Tibial nerve (tissue), 4 donors: ENCODE measurements around the gene DIP2C. TPM values are rescaled to one million over a fixed set of nuclear protein-coding genes. Genes with fewer than 3 reads are reported as not detected.
"Not testable (repeated sequence)": the region's sequence is repeated elsewhere in the genome, so short reads cannot be mapped to it uniquely, and the experiment has no call there.

Experiments
- DNase-seq, 2 donors: peaks; one replicate each; pipeline ENCODE4 v3.0.0-alpha.2; 2019; ENCODE audit warnings: low spot score in 2 of 2
- H3K27ac ChIP-seq, 4 donors: fragments of 200-600 bp; sonication (generic) in 3 of 4; one replicate each; pipeline ENCODE4 v1.5.1; 2017 to 2019; ENCODE audit warnings: mild to moderate bottlenecking in 1 of 4
- H3K27me3 ChIP-seq, 2 donors: fragments of 200-600 bp; sonication (generic) in 1 of 2; one replicate each; pipeline versions ENCODE4 v1.5.1 to v1.6.0; 2017 to 2019
- H3K36me3 ChIP-seq, 3 donors: fragments of 200-600 bp; sonication (generic); one replicate each; pipeline ENCODE4 v1.5.1; 2018 to 2019
- H3K4me1 ChIP-seq, 4 donors: fragments of 200-600 bp; sonication (generic) in 3 of 4; one replicate each; pipeline ENCODE4 v1.5.1; 2017 to 2019
- H3K4me3 ChIP-seq, 4 donors: fragments of 200-600 bp; sonication (generic) in 3 of 4; one replicate each; pipeline ENCODE4 v1.5.1; 2017 to 2019; ENCODE audit warnings: mild to moderate bottlenecking in 1 of 4, moderate library complexity in 1 of 4
- H3K9me3 ChIP-seq, 4 donors: fragments of 200-600 bp; sonication (generic) in 3 of 4; one replicate each; pipeline ENCODE4 v1.5.1; 2017 to 2019
- EP300 ChIP-seq, 2 donors: sonication (generic); formaldehyde crosslinking; IDR thresholded peaks; one replicate each; pipeline ENCODE4 v1.6.1; 2017; ENCODE audit warnings: antibody characterized with exemption in 2 of 2, mild to moderate bottlenecking in 1 of 2
- POLR2A ChIP-seq, 2 donors: fragments of 450-650 bp; IDR thresholded peaks; one replicate each; pipeline ENCODE4 v1.6.1; 2017; ENCODE audit warnings: antibody characterized with exemption in 2 of 2, mild to moderate bottlenecking in 2 of 2, moderate library complexity in 2 of 2
- WGBS, 2 donors: methylation state at CpG; one replicate each; pipeline ENCODE4 v1.1.5; 2018; 5-methylcytosine and 5-hydroxymethylcytosine counted together
- total RNA-seq, 4 donors: library from RNA; depleted of rRNA; stranded (reverse); fragments of >200 nt; gene quantifications; one replicate each; pipeline ENCODE4 v1.1.0, GENCODE V29; 2016
- TF ChIP-seq, protein P1 (sequence below), 5 experiments: fragments of 200-600 bp in 3 of 5; fragments of 450-650 bp in 2 of 5; sonication (generic) in 3 of 5; IDR thresholded peaks; one replicate each; pipeline ENCODE4 v1.5.1; 2016 to 2019; ENCODE audit warnings: antibody characterized with exemption in 5 of 5, mild to moderate bottlenecking in 3 of 5, moderate library complexity in 2 of 5

The DIP2C gene
- total RNA-seq, 4 donors from 2014 or later = 31.4 to 46.5 (median 36.0) TPM

DNA sequence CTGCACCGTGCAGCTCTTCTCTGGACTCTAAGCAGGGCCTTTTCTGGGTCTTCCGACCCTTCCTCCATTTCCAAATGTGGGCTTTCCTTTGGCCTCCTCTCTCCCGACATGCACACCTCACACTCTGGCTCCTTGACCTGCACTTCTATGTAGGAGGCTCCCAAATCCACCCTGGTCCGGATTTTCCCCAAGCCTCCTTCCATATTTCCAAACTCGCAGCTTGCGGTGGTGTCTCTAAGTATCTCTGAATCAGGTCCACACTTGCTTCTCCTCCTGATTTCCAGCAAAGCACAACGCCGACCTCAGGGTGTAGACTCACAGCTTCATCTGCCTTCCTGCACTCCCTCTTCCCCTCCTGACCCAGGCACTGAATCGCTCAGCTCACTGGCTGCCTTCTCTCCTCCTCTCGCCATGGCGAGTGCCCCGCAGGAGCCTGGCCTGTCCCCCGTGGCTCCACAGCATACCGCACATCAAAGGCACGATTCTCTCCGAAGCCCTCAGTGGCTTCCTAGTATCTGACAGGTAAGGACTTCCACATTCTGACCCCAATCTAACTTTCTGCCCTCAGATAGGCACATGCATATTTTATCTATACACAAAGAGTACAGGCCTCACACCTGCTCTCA lies 27.8 kb downstream of the DIP2C start:
- Histone ChIP-seq H3K27ac (peak overlapping the region; percentile 64 to 86 (median 79)), H3K4me3 (no peak overlapping the region), H3K4me1 (peaks cover 0 to 63% (median 34%) of the 10 kb centered on the region in 4 donors), H3K36me3 (no peaks in the 10 kb centered on the region), H3K27me3 (no peaks in the 10 kb centered on the region), H3K9me3 (no peaks in the 10 kb centered on the region)
- no peak for DNase-seq
- no peak for TF ChIP-seq EP300 (IDR thresholded peaks at IDR 0.05)
- no peak for TF ChIP-seq POLR2A (IDR thresholded peaks at IDR 0.05)
- TF ChIP-seq, protein P1, sequence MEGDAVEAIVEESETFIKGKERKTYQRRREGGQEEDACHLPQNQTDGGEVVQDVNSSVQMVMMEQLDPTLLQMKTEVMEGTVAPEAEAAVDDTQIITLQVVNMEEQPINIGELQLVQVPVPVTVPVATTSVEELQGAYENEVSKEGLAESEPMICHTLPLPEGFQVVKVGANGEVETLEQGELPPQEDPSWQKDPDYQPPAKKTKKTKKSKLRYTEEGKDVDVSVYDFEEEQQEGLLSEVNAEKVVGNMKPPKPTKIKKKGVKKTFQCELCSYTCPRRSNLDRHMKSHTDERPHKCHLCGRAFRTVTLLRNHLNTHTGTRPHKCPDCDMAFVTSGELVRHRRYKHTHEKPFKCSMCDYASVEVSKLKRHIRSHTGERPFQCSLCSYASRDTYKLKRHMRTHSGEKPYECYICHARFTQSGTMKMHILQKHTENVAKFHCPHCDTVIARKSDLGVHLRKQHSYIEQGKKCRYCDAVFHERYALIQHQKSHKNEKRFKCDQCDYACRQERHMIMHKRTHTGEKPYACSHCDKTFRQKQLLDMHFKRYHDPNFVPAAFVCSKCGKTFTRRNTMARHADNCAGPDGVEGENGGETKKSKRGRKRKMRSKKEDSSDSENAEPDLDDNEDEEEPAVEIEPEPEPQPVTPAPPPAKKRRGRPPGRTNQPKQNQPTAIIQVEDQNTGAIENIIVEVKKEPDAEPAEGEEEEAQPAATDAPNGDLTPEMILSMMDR (IDR thresholded peaks at IDR 0.05) = no peak
- 77 to 78% methylated on average over 16 of the region's 16 CpGs for WGBS, 2 donors

DNA sequence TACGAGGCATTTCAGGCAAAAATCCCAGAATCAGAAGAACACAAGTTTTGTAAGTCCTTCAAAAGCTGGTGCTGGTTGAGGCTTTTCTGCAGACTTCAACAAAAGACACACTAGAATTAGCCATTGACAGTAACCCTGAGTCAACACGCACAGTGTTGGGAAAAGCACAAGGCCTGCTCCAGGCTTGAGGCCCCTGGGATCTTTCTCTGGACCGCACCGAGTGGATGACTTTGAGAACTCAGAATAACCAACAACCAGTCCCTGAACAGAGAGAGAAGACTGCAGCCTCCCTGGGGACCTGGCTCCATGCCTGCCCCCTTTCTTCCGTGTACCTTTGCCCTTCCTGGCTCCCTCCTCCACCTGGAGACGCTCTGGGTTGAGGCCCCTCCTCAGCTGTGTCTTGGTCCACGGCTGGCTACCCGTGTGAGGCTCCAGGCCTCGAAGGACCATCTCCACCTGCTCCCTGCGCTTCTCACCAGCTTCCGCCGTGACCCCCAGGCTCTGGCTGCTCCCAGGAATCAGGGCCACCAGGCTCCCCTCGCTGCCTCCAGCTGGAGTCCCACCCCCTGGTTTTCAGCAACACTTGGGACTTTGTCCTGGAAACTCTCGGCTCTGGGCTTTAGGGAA lies 28.4 kb downstream of the DIP2C start:
- TF ChIP-seq, protein P1 (IDR thresholded peaks at IDR 0.05) = no peak
- peak in 1 of 2 donors; percentile 39 for TF ChIP-seq EP300 (IDR thresholded peaks at IDR 0.05)
- Histone ChIP-seq H3K27ac (peak overlapping the region; percentile 64 to 86 (median 79)), H3K27me3 (no peaks in the 10 kb centered on the region), H3K36me3 (no peaks in the 10 kb centered on the region), H3K9me3 (no peaks in the 10 kb centered on the region), H3K4me3 (no peak overlapping the region), H3K4me1 (peaks cover 0 to 63% (median 34%) of the 10 kb centered on the region in 4 donors)
- 54 to 61% methylated on average over 14 of the region's 14 CpGs for WGBS, 2 donors
- DNase-seq = no peak

DNA sequence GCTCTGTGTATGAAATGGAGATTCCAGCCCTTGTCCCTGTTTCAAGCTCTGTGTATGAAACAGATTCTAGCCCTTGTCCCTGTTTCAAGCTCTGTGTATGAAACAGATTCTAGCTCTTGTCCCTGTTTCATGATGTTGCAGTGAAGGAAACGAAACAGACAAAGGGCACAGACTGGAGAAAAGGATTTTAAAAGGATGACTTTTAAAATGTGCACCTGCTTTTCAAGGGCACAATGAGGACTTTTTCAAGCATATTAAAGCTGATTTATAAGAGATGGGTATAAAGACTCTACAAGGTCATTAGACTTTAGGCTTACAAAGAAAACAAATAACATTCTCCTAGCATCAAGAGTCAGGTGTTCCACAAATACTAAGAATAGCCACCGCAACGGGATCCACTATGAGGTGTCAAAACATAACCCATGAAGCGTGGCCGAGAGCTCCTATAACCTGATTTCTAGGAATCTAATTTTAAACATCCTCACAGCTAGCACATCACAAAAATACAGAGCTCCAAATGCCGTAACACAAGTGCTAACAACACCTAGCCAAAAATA lies 29.0 kb downstream of the DIP2C start:
- Histone ChIP-seq H3K27me3 (no peaks in the 10 kb centered on the region), H3K9me3 (no peaks in the 10 kb centered on the region), H3K4me1 (peaks cover 0 to 63% (median 34%) of the 10 kb centered on the region in 4 donors), H3K27ac (peak overlapping the region; percentile 64 to 86 (median 79)), H3K4me3 (no peak overlapping the region), H3K36me3 (no peaks in the 10 kb centered on the region)
- DNase-seq = no peak
- 70 to 71% methylated on average over 6 of the region's 6 CpGs for WGBS, 2 donors
- TF ChIP-seq EP300 (IDR thresholded peaks at IDR 0.05) = no peak
- TF ChIP-seq POLR2A (IDR thresholded peaks at IDR 0.05) = no peak
- TF ChIP-seq, protein P1 (IDR thresholded peaks at IDR 0.05) = no peak

DNA sequence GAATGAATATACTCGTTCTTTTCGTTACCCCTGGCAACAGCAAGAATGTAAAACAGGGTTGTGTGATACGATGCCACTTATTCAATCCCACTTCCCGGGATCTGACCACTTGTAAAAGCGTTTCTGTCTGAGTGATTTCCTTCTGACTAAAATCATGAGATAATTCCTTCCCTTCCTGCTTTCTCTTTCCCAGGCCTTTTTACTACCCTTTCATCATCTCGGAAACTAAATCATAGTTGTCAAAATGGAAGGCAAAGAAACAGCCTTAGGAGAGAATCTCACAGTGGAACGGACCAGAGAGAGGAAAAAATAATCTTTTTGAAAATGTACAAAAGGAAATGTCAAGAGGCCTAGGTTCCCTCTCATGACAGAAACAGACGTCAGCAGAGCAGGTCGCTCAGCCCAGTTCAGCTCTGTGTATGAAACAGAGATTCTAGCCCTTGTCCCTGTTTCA lies 29.8 kb downstream of the DIP2C start:
- H3K4me1 ChIP-seq = peaks cover 0 to 71% (median 38%) of the 10 kb centered on the region in 4 donors
- TF ChIP-seq POLR2A (IDR thresholded peaks at IDR 0.05) = no peak
- 14 to 18% methylated on average over 9 of the region's 9 CpGs for WGBS, 2 donors
- H3K36me3 ChIP-seq = no peaks in the 10 kb centered on the region
- no peaks in the 10 kb centered on the region for H3K9me3 ChIP-seq
- DNase-seq = no peak
- no peaks in the 10 kb centered on the region for H3K27me3 ChIP-seq
- no peak overlapping the region for H3K4me3 ChIP-seq
- peak overlapping the region; percentile 64 to 86 (median 79) for H3K27ac ChIP-seq

DNA sequence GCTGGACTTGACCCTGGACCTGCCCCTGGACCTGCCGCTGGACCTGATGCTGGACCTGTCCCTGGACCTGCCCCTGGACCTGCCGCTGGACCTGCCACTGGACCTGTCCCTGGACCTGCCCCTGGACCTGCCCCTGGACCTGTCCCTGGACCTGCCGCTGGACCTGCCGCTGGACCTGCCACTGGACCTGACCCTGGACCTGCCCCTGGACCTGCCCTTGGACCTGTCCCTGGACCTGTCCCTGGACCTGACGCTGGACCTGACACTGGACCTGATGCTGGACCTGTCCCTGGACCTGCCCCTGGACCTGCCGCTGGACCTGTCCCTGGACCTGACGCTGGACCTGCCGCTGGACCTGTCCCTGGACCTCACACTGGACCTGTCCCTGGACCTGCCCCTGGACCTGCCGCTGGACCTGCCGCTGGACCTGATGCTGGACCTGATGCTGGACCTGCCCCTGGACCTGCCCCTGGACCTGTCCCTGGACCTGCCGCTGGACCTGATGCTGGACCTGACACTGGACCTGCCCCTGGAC lies 31.6 kb downstream of the DIP2C start:
- H3K27me3 ChIP-seq, H3K4me3 ChIP-seq, H3K9me3 ChIP-seq, H3K36me3 ChIP-seq, DNase-seq: not testable (repeated sequence)
- Histone ChIP-seq H3K4me1 (peaks cover 0 to 67% (median 38%) of the 10 kb centered on the region in 4 donors), H3K27ac (peak overlapping the region in 1 of 4 donors; percentile 86)
- 98 to 100% methylated on average over 6 to 9 of the region's 11 CpGs for WGBS, 2 donors

DNA sequence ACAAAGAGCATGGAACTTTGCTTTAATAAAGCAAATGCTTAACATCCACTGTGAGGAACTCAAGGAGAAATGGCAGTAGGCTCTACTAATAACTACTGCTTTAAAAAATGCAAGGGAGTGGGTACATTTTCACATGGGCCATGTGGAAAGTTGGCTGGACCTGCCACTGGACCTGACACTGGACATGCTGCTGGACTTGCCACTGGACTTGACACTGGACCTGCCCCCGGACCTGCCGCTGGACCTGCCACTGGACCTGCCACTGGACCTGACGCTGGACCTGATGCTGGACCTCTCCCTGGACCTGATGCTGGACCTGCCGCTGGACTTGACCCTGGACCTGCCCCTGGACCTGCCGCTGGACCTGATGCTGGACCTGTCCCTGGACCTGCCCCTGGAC lies 32.6 kb downstream of the DIP2C start:
- Histone ChIP-seq H3K27ac (no peak overlapping the region), H3K36me3 (no peaks in the 10 kb centered on the region), H3K9me3 (no peaks in the 10 kb centered on the region), H3K4me3 (no peak overlapping the region), H3K27me3 (no peaks in the 10 kb centered on the region), H3K4me1 (peaks cover 0 to 62% (median 29%) of the 10 kb centered on the region in 4 donors)
- TF ChIP-seq EP300 (IDR thresholded peaks at IDR 0.05) (no peak), POLR2A (IDR thresholded peaks at IDR 0.05) (no peak)
- TF ChIP-seq, protein P1 (IDR thresholded peaks at IDR 0.05) = no peak
- WGBS, 2 donors = 65% methylated on average over 4 of the region's 5 CpGs; no CpG with 5 or more reads in 1 of the 2 donors
- no peak for DNase-seq
